Bone marrow (tissue), 2 donors: Measurements from ENCODE around the gene ZC3H8.
A peak's percentile ranks its signal among the peaks of the same experiment; 100 is the strongest.
"Not testable (repeated sequence)": the region's sequence is repeated elsewhere in the genome, so short reads cannot be mapped to it uniquely, and the experiment has no call there.

Experiments
- DNase-seq, 2 donors: peaks; one replicate each; lab custom pipeline; 2025; lab: John Stamatoyannopoulos, UW

Gene ZC3H8

DNA sequence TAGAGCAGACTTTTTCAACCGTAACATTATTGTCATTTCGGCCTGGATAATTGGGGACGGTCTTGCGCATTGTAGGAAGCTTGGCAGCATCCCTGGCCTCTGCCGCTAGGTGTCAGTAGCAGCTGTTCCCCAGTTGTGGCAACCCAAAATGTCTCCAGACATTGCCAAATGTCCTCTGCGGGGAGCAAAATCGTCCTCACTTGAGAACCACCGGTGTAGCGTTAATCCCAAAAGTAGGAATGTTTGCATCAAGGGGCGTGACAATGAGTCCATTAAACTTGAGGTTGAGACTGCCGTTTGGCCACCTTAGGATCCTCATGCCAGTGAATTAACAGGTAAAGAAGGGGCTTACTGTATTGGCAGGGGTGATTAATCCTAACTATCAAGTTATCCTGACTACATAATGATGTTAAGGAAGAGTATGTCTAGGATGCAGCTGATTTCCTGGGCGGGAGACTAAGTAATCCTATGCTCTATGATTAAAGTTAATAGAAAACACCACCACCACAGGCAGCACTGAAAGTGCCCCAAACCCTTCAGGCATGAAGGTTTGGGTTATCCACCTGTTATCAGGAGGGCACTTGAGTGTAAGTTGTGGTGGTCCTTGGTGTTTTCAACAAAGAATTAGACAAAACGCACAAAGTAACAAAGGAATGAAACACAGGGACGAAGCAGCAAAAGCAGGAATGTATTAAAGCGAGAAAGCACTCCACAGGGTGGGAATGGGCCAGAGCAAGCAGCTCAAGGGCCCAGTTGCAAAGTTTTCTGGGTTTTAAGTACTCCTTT lies 4.9 kb upstream of the ZC3H8 start:
- DNase-seq, result peak; percentile 15 to 68

DNA sequence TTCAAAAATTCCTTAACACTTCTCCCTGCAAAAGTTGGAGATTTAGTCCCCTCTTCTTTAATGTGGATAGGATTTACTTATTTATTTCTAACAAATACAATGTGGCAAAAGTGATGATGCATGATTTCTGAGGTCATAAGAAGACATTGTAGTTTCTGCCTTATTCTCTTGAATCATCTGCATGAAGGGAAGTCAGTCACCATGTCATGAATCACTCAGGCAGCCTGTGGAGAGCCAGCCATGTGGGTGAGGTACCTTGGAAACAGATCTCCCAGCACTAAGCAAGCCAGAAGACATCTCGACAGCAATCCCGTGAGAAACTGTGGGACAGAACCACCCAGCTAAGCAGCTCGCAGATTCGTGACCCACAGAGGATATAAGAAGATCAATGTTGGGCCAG lies 2.7 kb upstream of the ZC3H8 start:
- DNase-seq, result no peak

GRCh38 chr2:112256654-112257053 lies 1.8 kb upstream of the ZC3H8 start:
- no peak for DNase-seq

DNA sequence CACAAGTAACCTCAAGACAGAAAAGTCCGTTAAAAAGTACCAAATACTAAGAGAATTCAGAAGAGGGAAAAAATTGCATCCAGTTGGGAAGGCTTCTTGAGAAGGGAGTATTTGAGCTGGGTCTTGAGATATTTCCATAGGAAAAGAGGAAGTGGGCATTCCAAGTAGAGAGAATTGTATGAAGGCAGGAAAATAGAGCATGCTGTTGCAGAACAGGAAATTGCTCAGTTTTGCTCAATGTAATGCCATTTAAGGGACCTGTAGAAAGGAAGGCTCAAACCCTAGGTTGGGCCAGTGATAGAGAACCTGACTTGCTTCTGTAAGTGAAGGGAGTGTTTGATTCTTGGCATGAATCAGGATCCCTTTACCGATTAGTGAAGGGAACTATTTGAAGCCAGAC lies 1.0 kb upstream of the ZC3H8 start:
- no peak for DNase-seq

- DNase-seq, result no peak
These were observed 1.5 kb downstream of the ZC3H8 start for GRCh38 chr2:112253261-112253815.

DNA sequence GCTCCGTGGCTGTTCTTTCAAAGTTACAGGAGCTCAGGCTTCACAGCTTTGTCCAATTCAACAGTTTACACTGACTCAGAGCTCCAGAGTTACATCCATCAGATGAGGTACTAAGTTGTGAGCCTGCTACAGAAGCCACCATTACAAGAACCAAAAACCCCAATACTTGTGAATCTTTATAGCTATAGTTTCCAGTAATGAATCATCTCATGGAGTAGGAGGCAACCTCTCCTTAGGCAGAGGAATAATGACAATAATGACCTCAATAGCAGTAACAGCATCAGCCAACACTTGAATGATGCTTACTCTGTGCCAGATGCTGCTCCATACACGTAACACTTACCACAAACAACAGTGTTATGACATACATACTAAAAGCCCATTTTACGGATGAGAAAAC lies 3.6 kb downstream of the ZC3H8 start:
- no peak for DNase-seq

DNA sequence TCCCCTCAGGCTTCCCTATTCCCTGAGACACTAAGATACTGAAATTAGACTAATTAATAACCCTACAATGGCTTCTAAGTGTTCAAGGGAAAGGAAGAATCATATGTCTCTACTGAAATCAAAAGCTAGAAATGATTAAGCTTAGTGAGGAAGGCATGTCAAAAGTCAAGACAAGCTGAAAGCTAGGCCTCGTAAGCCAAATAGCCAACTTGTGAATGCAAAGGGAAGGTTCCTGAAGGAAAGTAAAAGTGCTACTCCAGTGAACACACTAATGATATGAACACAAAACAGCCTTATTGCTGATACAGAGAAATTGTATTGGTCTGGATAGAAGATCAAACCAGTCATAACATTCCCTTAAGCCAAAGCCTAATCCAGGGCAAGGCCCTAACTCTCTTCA lies 10.0 kb downstream of the ZC3H8 start:
- no peak for DNase-seq

GRCh38 chr2:112243233-112243632 lies 11.6 kb downstream of the ZC3H8 start:
- DNase-seq, result no peak

DNA sequence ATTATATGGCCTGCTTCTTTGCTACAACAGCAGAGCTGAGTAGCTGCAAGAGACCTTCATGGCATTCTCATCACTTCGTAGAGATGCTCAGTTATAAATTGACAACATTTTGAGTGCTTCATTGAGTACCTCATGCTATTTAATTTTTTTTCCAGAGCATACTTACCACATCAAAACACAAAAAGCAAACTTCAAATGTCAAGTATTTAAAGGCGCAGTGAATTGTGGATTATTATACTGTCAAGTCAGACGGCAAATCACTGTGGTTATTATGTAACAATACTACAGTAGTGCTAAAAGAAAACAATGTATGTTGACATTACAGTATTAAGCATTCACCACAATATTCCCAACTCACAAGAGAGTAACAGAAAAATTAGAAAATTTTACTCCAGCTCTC lies 12.5 kb downstream of the ZC3H8 start:
- no peak for DNase-seq

DNA sequence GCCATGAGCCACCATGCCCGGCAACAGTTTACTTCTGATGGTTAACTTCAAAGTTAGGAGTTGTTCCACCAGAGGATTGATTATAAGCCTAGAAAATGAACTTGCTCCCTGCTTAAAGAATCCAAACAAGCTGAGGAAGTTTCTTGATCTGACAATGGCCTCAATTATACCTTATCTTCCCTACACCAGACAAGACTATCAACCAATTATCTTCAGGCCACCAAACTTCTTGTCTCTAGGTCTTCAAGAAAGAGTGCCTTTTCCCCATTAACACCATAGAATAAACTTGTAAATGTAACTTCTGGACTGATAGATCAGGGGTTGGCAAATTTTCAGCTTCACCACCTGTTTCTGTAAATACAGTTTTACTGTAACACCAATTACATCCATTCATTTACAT lies 15.0 kb downstream of the ZC3H8 start:
- DNase-seq, result no peak

DNA sequence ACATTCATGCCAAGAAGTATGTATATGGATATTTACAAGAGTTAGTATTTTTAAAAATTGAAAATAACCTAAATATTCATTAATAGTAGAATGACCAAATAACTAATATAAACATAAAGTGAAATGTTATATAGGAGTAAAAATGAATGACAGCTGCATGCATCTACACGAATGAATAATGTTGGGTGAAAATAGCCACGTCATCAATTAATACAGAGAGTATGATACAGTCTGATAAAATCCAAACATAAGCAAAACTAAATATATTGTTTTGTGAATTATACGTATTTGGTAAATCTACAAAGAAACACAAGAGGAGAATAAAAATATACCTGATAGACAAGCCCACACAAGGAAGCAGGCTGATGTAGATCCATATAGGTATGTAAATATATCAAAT lies 24.5 kb downstream of the ZC3H8 start:
- DNase-seq, result no peak

GRCh38 chr2:112229348-112229747 lies 25.5 kb downstream of the ZC3H8 start:
- no peak for DNase-seq

- no peak for DNase-seq
These were observed 34.0 kb downstream of the ZC3H8 start for GRCh38 chr2:112220831-112221230.

- DNase-seq, result no peak
These were observed 34.7 kb downstream of the ZC3H8 start for GRCh38 chr2:112220186-112220585.

DNA sequence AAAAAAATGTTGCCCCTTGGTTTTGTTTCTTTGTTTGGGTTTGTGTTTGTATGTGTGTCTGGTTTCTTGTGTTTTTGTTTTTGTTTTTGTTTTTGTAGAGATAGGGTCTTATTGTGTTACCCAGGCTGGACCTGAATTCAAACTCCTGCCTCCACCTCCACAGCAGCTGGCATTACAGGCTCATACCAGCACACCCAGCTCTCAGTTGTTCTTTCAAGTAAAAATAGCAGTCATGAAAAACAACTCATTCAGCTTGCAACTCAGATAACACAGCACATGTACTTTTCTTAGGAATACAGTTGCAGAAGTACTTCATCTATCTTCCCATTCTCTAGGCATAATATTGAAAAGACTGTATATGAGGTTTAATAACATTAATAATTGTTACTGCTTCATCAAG lies 37.0 kb downstream of the ZC3H8 start:
- no peak for DNase-seq

DNA sequence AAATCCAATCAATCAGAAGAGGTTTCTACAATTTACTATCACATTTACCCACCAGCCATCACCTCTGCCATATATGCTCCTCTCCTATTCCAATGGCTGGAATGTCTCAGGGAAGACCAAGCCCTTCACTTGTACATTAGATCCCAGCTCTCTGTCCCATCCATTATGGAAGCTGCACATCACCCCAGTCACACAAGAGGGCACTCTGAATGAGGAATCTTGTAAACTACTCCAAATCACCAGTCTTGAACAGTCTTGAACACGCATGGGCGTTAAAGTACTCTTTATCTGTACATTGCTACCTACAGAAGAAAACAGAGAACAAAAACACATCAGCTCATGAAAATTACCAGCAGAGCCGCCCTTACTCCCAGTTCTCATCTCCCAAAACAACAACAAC lies 38.7 kb downstream of the ZC3H8 start:
- no peak for DNase-seq

GRCh38 chr2:112207905-112208304 lies 46.9 kb downstream of the ZC3H8 start:
- not testable (repeated sequence) for DNase-seq

- DNase-seq, result no peak
These were observed 50.4 kb downstream of the ZC3H8 start for GRCh38 chr2:112204411-112204810.

DNA sequence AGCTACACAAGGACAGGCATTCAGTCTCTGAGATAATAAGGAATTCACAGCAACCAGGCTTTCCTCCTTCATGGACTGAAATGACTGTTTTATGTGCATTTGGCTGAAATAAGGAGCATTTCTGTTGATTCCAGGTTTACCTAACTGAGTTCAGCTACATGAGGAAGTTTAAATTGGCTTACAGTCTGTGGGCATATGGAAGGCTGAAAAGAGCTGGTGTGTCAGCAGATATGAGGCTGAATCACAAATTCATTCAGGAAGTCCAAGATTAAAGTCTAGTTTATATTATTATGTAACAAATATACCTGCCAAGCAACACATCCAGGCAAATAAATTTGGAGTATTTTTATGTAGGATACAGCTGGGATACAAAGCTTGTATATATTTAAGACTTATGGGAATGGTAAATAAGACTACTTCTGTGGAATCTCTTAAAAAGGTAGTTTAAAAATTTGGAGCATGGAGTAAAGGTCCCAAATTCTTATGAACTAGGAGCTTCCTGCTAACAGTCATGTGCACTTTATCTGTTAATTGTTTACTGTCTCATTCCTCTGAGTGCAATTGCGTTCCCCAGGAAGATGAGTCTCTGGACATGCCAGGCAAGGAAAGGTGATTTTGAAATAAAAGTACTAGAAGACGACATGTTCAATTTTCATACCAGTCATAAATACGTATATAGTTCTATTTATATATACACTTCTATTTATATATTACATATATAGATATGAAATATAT lies 53.0 kb downstream of the ZC3H8 start:
- no peak for DNase-seq

GRCh38 chr2:112199188-112199587 lies 55.7 kb downstream of the ZC3H8 start:
- DNase-seq, result no peak

- DNase-seq, result no peak
These were observed 56.1 kb downstream of the ZC3H8 start for GRCh38 chr2:112198780-112199179.

DNA sequence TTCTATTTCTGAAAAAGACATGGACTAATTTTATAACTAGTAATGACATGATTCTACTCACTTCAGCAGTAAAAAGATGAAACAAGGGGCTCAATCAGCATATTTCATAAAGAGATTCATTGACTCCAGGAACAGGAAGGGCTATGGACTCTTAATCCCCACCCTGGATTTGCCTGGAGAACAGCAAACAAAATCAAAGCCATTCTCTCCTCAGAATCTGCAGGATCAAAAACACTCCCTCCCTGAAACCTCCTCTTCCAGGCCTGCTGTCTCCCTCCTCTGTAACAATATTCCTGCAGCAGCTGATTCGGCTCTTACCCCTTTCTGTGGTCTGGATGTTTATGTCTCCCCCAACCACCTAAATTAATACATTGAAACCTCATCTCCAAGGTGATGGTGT lies 57.0 kb downstream of the ZC3H8 start:
- no peak for DNase-seq

DNA sequence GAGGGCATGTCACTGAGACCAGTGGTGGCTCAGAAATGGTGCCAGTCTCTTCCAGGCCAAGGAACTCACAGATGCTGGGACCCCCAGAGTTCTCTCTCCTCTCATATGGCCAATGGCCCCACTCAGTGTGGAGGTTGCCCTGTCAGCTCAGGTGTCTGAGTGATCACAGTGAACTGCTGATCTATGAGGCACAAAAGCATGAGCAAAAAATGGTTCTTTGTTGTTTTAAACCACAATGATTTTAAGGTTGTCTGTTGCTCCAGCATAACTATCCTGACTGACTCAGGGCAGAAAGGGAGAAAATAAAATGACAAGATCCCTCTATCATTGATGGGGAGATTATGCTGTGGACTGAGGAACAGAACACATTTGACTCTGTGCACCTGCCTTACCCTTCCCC lies 58.9 kb downstream of the ZC3H8 start:
- no peak for DNase-seq
